RWPE2 (cell line): ENCODE measurements around the gene ITFG1.
"Not testable (repeated sequence)": the region's sequence is repeated elsewhere in the genome, so short reads cannot be mapped to it uniquely, and the experiment has no call there.

Source experiments
- ATAC-seq: fragments of 200-7000 bp; cut with Tn5 transposase; 3 replicates; pipeline ENCODE4 v1.9.1; 2021; ENCODE audit warnings: low read depth
- DNase-seq: peaks from one replicate; pipeline ENCODE4 v3.0.0-alpha.2; 2020; ENCODE audit warnings: low spot score
- H3K27ac ChIP-seq: fragments of 450-650 bp; 2 replicates; pipeline ENCODE4 v1.5.1; 2017; ENCODE audit warnings: mild to moderate bottlenecking; ENCODE audit not compliant: poor library complexity, severe bottlenecking
- H3K27me3 ChIP-seq: fragments of 250-450 bp; sonication (Bioruptor Pico); 2 replicates; pipeline ENCODE4 v1.5.1; 2021; ENCODE audit warnings: mild to moderate bottlenecking, moderate library complexity; ENCODE audit not compliant: insufficient read depth, poor library complexity, severe bottlenecking
- H3K36me3 ChIP-seq: fragments of 250-450 bp; sonication (Bioruptor Pico); 2 replicates; pipeline ENCODE4 v1.5.1; 2020; ENCODE audit warnings: low read depth, mild to moderate bottlenecking, moderate library complexity
- H3K4me1 ChIP-seq: fragments of 250-450 bp; sonication (Bioruptor Pico); 2 replicates; pipeline ENCODE4 v1.5.1; 2021; ENCODE audit warnings: mild to moderate bottlenecking, moderate library complexity; ENCODE audit not compliant: insufficient read depth, poor library complexity, severe bottlenecking
- H3K4me3 ChIP-seq: fragments of 250-450 bp; sonication (Bioruptor Pico); 2 replicates; pipeline ENCODE4 v1.5.1; 2021; ENCODE audit warnings: mild to moderate bottlenecking, moderate library complexity; ENCODE audit not compliant: severe bottlenecking
- H3K9me3 ChIP-seq: fragments of 250-450 bp; sonication (Bioruptor Pico); 2 replicates; pipeline ENCODE4 v1.5.1; 2021; ENCODE audit warnings: mild to moderate bottlenecking, moderate library complexity; ENCODE audit not compliant: severe bottlenecking
- TF ChIP-seq, protein P1 (sequence below): fragments of 450-650 bp; IDR thresholded peaks from one replicate; pipeline ENCODE4 v1.5.1; 2017; ENCODE audit warnings: mild to moderate bottlenecking, moderate library complexity; ENCODE audit not compliant: poor library complexity, severe bottlenecking

The ITFG1 gene

DNA sequence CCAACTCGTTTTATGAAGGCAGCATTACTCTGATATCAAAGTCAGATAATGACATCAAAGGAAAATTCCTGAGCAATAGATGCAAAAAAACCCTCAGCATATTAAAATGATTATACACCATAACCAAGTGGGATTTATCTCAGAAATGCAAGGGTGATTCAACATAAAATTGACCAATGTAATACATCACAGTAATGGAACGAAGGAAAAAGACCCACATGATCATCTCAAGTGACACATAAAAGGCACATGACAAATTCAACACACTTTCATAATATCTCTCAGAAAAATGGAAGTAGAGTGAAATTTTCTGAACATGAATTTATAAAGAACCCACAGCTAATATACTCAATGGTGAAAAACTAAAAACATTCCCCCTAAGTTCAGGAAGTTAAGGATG lies 118.8 kb downstream of the ITFG1 start:
- TF ChIP-seq, protein P1, sequence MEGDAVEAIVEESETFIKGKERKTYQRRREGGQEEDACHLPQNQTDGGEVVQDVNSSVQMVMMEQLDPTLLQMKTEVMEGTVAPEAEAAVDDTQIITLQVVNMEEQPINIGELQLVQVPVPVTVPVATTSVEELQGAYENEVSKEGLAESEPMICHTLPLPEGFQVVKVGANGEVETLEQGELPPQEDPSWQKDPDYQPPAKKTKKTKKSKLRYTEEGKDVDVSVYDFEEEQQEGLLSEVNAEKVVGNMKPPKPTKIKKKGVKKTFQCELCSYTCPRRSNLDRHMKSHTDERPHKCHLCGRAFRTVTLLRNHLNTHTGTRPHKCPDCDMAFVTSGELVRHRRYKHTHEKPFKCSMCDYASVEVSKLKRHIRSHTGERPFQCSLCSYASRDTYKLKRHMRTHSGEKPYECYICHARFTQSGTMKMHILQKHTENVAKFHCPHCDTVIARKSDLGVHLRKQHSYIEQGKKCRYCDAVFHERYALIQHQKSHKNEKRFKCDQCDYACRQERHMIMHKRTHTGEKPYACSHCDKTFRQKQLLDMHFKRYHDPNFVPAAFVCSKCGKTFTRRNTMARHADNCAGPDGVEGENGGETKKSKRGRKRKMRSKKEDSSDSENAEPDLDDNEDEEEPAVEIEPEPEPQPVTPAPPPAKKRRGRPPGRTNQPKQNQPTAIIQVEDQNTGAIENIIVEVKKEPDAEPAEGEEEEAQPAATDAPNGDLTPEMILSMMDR = no peak

GRCh38 chr16:47330562-47330961 lies 130.3 kb downstream of the ITFG1 start:
- not testable (repeated sequence) for DNase-seq, H3K4me3 ChIP-seq, ATAC-seq, H3K9me3 ChIP-seq, H3K36me3 ChIP-seq, H3K27ac ChIP-seq, H3K27me3 ChIP-seq, H3K4me1 ChIP-seq

More for the DNA sequence above, 118.8 kb downstream of the ITFG1 start:
- H3K4me1 ChIP-seq = no peaks in the 10 kb centered on the region
- H3K27me3 ChIP-seq = no peaks in the 10 kb centered on the region
- H3K4me3 ChIP-seq = no peak overlapping the region
- no peak overlapping the region for H3K27ac ChIP-seq
- no peaks in the 10 kb centered on the region for H3K36me3 ChIP-seq
- ATAC-seq (no peak), DNase-seq (no peak)
- H3K9me3 ChIP-seq = peaks cover 8% of the 10 kb centered on the region

DNA sequence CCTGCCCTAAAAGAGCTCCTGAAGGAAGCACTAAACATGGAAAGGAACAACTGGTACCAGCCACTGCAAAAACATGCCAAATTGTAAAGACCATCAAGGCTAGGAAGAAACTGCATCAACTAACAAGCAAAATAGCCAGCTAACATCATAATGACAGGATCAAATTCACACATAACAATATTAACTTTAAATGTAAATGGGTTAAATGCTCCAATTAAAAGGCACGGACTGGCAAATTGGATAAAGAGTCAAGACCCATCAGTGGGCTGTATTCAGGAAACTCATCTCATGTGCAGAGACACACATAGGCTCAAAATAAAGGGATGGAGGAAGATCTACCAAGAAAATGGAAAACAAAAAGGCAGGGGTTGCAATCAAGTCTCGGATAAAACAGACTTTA lies 136.6 kb downstream of the ITFG1 start:
- H3K4me3 ChIP-seq, DNase-seq, H3K36me3 ChIP-seq, ATAC-seq, H3K9me3 ChIP-seq, H3K4me1 ChIP-seq, H3K27me3 ChIP-seq, H3K27ac ChIP-seq: not testable (repeated sequence)

GRCh38 chr16:47323241-47323640 lies 137.6 kb downstream of the ITFG1 start:
- Histone ChIP-seq H3K4me3 (no peak overlapping the region), H3K27ac (no peak overlapping the region), H3K36me3 (no peaks in the 10 kb centered on the region), H3K4me1 (no peaks in the 10 kb centered on the region), H3K9me3 (no peaks in the 10 kb centered on the region), H3K27me3 (no peaks in the 10 kb centered on the region)
- ATAC-seq = no peak
- TF ChIP-seq, protein P1 = no peak
- no peak for DNase-seq

- H3K27me3 ChIP-seq = no peaks in the 10 kb centered on the region
- H3K4me1 ChIP-seq = no peaks in the 10 kb centered on the region
- DNase-seq (no peak), ATAC-seq (no peak)
- no peaks in the 10 kb centered on the region for H3K36me3 ChIP-seq
- H3K27ac ChIP-seq = no peak overlapping the region
- H3K4me3 ChIP-seq = no peak overlapping the region
- H3K9me3 ChIP-seq = no peaks in the 10 kb centered on the region
- TF ChIP-seq, protein P1 = no peak
Measured at GRCh38 chr16:47320546-47321310, 140.1 kb downstream of the ITFG1 start.
